H1 (cell line): ENCODE measurements around the gene GDF2. TPM values are rescaled to one million over a fixed set of nuclear protein-coding genes. Genes with fewer than 3 reads are reported as not detected.

ENCODE experiments used
- CTCF ChIA-PET: fragments of 300-600 bp; sonication (Branson Sonifier 250); formaldehyde crosslinking; loops from one replicate; lab custom pipeline; 2021; ENCODE audit not compliant: partially characterized antibody; lab: Charles Lee
- POLR2A ChIA-PET: fragments of 300-600 bp; sonication (Branson Sonifier 250); formaldehyde crosslinking; loops from one replicate; lab custom pipeline; 2021; ENCODE audit warnings: inconsistent platforms; ENCODE audit not compliant: partially characterized antibody; lab: Charles Lee
- DNase-seq, 2 experiments: peaks; one replicate each; pipeline versions ENCODE4 v3.0.0 to v3.0.0-alpha.2; 2010 to 2022; ENCODE audit warnings: low spot score in 2 of 2, low read depth in 1 of 2, mixed read lengths in 1 of 2
- FAIRE-seq: peaks from 2 replicates; lab custom pipeline; 2011; peaks lifted over from hg19 to GRCh38; lab: Jason Lieb, UNC
- H2AFZ ChIP-seq: 2 replicates; pipeline ENCODE4 v1.8.1; 2012; ENCODE audit warnings: low read length, inconsistent platforms
- H2AK5ac ChIP-seq: 2 replicates; pipeline ENCODE4 v1.6.1; 2013; ENCODE audit warnings: low read depth, low read length
- H2BK120ac ChIP-seq: replicated peaks from 2 replicates; pipeline ENCODE3; 2013; ENCODE audit warnings: low read depth, low read length, inconsistent platforms
- H2BK12ac ChIP-seq: 2 replicates; pipeline ENCODE4 v1.6.1; 2013; ENCODE audit warnings: low read depth, low read length
- H2BK15ac ChIP-seq: 2 replicates; pipeline ENCODE4 v1.6.1; 2013; ENCODE audit warnings: low read length
- H2BK20ac ChIP-seq: 2 replicates; pipeline ENCODE4 v1.6.1; 2013; ENCODE audit warnings: low read length
- H2BK5ac ChIP-seq: 2 replicates; pipeline ENCODE4 v1.6.1; 2013; ENCODE audit warnings: low read depth, low read length
- H3K14ac ChIP-seq: 2 replicates; pipeline ENCODE4 v1.6.1; 2013; ENCODE audit warnings: inconsistent platforms; ENCODE audit not compliant: insufficient read length
- H3K18ac ChIP-seq: 2 replicates; pipeline ENCODE4 v1.6.1; 2013; ENCODE audit warnings: low read length; ENCODE audit errors: extremely low read depth
- H3K23ac ChIP-seq: 2 replicates; pipeline ENCODE4 v1.6.1; 2013; ENCODE audit warnings: inconsistent platforms; ENCODE audit not compliant: insufficient read length
- H3K23me2 ChIP-seq: 2 replicates; pipeline ENCODE4 v1.6.1; 2013; ENCODE audit warnings: low read depth, low read length
- H3K27ac ChIP-seq: 2 replicates; pipeline ENCODE4 v1.6.1; 2011; ENCODE audit warnings: low read depth, low read length, inconsistent platforms
- H3K27me3 ChIP-seq, 4 experiments: replicated peaks in 1 of 4; 1 replicate in 1 of 4; 2 replicates in 3 of 4; pipeline versions ENCODE4 v1.6.1 to v1.8.1; 2011 to 2013; ENCODE audit warnings: low read length in 3 of 4, mild to moderate bottlenecking in 3 of 4, inconsistent platforms in 2 of 4, mixed read lengths in 2 of 4, moderate library complexity in 1 of 4; ENCODE audit not compliant: control insufficient read depth in 3 of 4, insufficient read depth in 3 of 4; ENCODE audit errors: extremely low read depth in 1 of 4
- H3K36me3 ChIP-seq, 4 experiments: 2 replicates each; pipeline versions ENCODE4 v1.6.1 to v1.8.1; 2011 to 2013; ENCODE audit warnings: mild to moderate bottlenecking in 4 of 4, low read length in 3 of 4, moderate library complexity in 2 of 4, control low read depth in 1 of 4, inconsistent platforms in 1 of 4; ENCODE audit not compliant: insufficient read depth in 4 of 4, control insufficient read depth in 2 of 4
- H3K4ac ChIP-seq: replicated peaks from 2 replicates; pipeline ENCODE3; 2013; ENCODE audit warnings: low read length, low read depth, mixed read lengths, inconsistent platforms; ENCODE audit not compliant: insufficient read length
- H3K4me1 ChIP-seq, 4 experiments: replicated peaks in 1 of 4; 1 replicate in 1 of 4; 2 replicates in 3 of 4; pipeline versions ENCODE4 v1.6.1 to v1.8.1; 2011 to 2013; ENCODE audit warnings: low read length in 3 of 4, inconsistent platforms in 2 of 4, mixed read lengths in 1 of 4; ENCODE audit not compliant: insufficient read depth in 4 of 4, control insufficient read depth in 3 of 4
- H3K4me2 ChIP-seq, 2 experiments: 2 replicates each; pipeline versions ENCODE4 v1.6.1 to v1.8.1; 2011 to 2013; ENCODE audit warnings: low read depth in 2 of 2, low read length in 2 of 2, control low read depth in 1 of 2, inconsistent platforms in 1 of 2, mild to moderate bottlenecking in 1 of 2; ENCODE audit not compliant: insufficient read depth in 1 of 2
- H3K4me3 ChIP-seq, 4 experiments: fragments of 200-600, 300-600 bp in 1 of 4; sonication (generic), shearing (Covaris generic), sonication (Bioruptor Twin) in 1 of 4; 2 replicates each; pipeline versions ENCODE4 v1.5.1 to v1.8.1; 2011 to 2016; ENCODE audit warnings: low read length in 4 of 4, low read depth in 3 of 4, control low read depth in 2 of 4, inconsistent platforms in 2 of 4, mild to moderate bottlenecking in 2 of 4, mixed read lengths in 1 of 4, moderate library complexity in 1 of 4; ENCODE audit not compliant: insufficient read depth in 2 of 4; ENCODE audit errors: extremely low read depth in 1 of 4
- H3K56ac ChIP-seq: replicated peaks from 2 replicates; pipeline ENCODE3; 2013; ENCODE audit warnings: low read depth, mild to moderate bottlenecking, mixed read lengths, low read length, inconsistent platforms; ENCODE audit not compliant: insufficient read length
- H3K79me1 ChIP-seq: 2 replicates; pipeline ENCODE4 v1.6.1; 2013; ENCODE audit warnings: low read depth, low read length, control low read depth
- H3K79me2 ChIP-seq, 2 experiments: 2 replicates each; pipeline versions ENCODE4 v1.6.1 to v1.8.1; 2012 to 2013; ENCODE audit warnings: low read length in 2 of 2, mild to moderate bottlenecking in 2 of 2, inconsistent platforms in 1 of 2; ENCODE audit not compliant: insufficient read depth in 2 of 2, control insufficient read depth in 1 of 2
- H3K9ac ChIP-seq, 4 experiments: replicated peaks in 1 of 4; 1 replicate in 1 of 4; 2 replicates in 3 of 4; pipeline versions ENCODE4 v1.6.1 to v1.8.1; 2011 to 2013; ENCODE audit warnings: low read depth in 3 of 4, low read length in 3 of 4, control low read depth in 2 of 4, mild to moderate bottlenecking in 2 of 4, moderate library complexity in 2 of 4, inconsistent platforms in 1 of 4; ENCODE audit errors: extremely low read depth in 1 of 4
- H3K9me3 ChIP-seq, 2 experiments: 2 replicates each; pipeline versions ENCODE4 v1.6.1 to v1.8.1; 2012 to 2013; ENCODE audit warnings: mild to moderate bottlenecking in 2 of 2, moderate library complexity in 2 of 2, control low read depth in 1 of 2, inconsistent platforms in 1 of 2, low read depth in 1 of 2, low read length in 1 of 2, mixed read lengths in 1 of 2; ENCODE audit not compliant: insufficient read depth in 2 of 2
- H4K20me1 ChIP-seq, 2 experiments: replicated peaks in 1 of 2; 2 replicates each; pipeline versions ENCODE3 to v1.8.1; 2011 to 2013; ENCODE audit warnings: inconsistent platforms in 2 of 2, low read length in 2 of 2, mild to moderate bottlenecking in 1 of 2; ENCODE audit not compliant: insufficient read depth in 2 of 2, control insufficient read depth in 1 of 2
- H4K5ac ChIP-seq: 2 replicates; pipeline ENCODE4 v1.6.1; 2013; ENCODE audit warnings: low read length, low read depth, mixed read lengths, inconsistent platforms; ENCODE audit not compliant: insufficient read length
- H4K8ac ChIP-seq: 2 replicates; pipeline ENCODE4 v1.8.0; 2013; ENCODE audit warnings: mild to moderate bottlenecking, moderate library complexity, low read length, inconsistent platforms; ENCODE audit not compliant: insufficient read depth; ENCODE audit errors: extremely low read depth
- H4K91ac ChIP-seq: replicated peaks from 2 replicates; pipeline ENCODE3; 2013; ENCODE audit warnings: low read length, mixed read lengths, inconsistent platforms; ENCODE audit not compliant: insufficient read length
- BCL11A ChIP-seq, 2 experiments: IDR thresholded peaks; one replicate each; pipeline ENCODE4 v1.6.1; 2011; ENCODE audit warnings: low read depth in 2 of 2, low read length in 2 of 2, mild to moderate bottlenecking in 2 of 2
- CBX5 ChIP-seq: fragments of 300-800, 300-1000 bp; sonication (generic); IDR thresholded peaks from 2 replicates; pipeline ENCODE4 v1.7.1; 2016; ENCODE audit warnings: antibody characterized with exemption, low read length, low read depth
- CEBPB ChIP-seq: IDR thresholded peaks from 2 replicates; pipeline ENCODE4 v1.6.1; 2012; ENCODE audit warnings: low read depth, low read length
- CHD1 ChIP-seq: IDR thresholded peaks from 2 replicates; pipeline ENCODE4 v1.6.1; 2012; ENCODE audit warnings: low read depth, low read length, improper control_type of control experiment
- EZH2 ChIP-seq: fragments of 200-600 bp; sonication (generic); IDR thresholded peaks from 2 replicates; pipeline ENCODE4 v1.7.1; 2012; ENCODE audit warnings: low read depth, mild to moderate bottlenecking, moderate library complexity, low read length, inconsistent platforms; ENCODE audit not compliant: severe bottlenecking
- FOSL1 ChIP-seq: IDR thresholded peaks from 2 replicates; pipeline ENCODE4 v1.6.1; 2011; ENCODE audit warnings: mild to moderate bottlenecking, low read depth, low read length, moderate library complexity; ENCODE audit not compliant: insufficient read depth
- HDAC2 ChIP-seq, 2 experiments: fragments of 300-600 bp in 1 of 2; sonication (generic) in 1 of 2; IDR thresholded peaks; 2 replicates each; pipeline ENCODE4 v1.6.1; 2011 to 2012; ENCODE audit warnings: low read depth in 2 of 2, low read length in 2 of 2, mild to moderate bottlenecking in 2 of 2, moderate library complexity in 2 of 2, borderline replicate concordance in 1 of 2, inconsistent platforms in 1 of 2
- HDAC6 ChIP-seq: IDR thresholded peaks from one replicate; pipeline ENCODE4 v1.7.1; 2012; ENCODE audit warnings: low read depth, mild to moderate bottlenecking, inconsistent platforms, low read length, moderate library complexity
- POLR2A ChIP-seq, 2 experiments: IDR thresholded peaks; 1 replicate in 1 of 2; 2 replicates in 1 of 2; pipeline ENCODE4 v1.6.1; 2011; ENCODE audit warnings: low read depth in 2 of 2, low read length in 2 of 2, mild to moderate bottlenecking in 2 of 2; ENCODE audit errors: control extremely low read depth in 1 of 2
- SIRT6 ChIP-seq: IDR thresholded peaks from one replicate; pipeline ENCODE4 v1.7.1; 2012; ENCODE audit warnings: low read length, inconsistent platforms
- SIX5 ChIP-seq: IDR thresholded peaks from 2 replicates; pipeline ENCODE4 v1.6.1; 2011; ENCODE audit warnings: mild to moderate bottlenecking, low read depth, low read length
- SP4 ChIP-seq: IDR thresholded peaks from 2 replicates; pipeline ENCODE4 v1.6.1; 2012; ENCODE audit warnings: low read length, inconsistent platforms
- TAF1 ChIP-seq: IDR thresholded peaks from 2 replicates; pipeline ENCODE4 v1.6.1; 2011; ENCODE audit warnings: mild to moderate bottlenecking, low read depth, low read length
- TEAD4 ChIP-seq: IDR thresholded peaks from 2 replicates; pipeline ENCODE4 v1.6.1; 2012; ENCODE audit warnings: low read depth, low read length, inconsistent platforms, mixed read lengths
- WGBS, 2 experiments: shearing (Covaris generic) in 1 of 2; methylation state at CpG; one replicate each; pipeline versions ENCODE4 v1.1.6 to v1.1.7; 2013 to 2015; ENCODE audit warnings: low lambda C conversion rate in 2 of 2, mixed read lengths in 2 of 2, inconsistent platforms in 1 of 2, low coverage in 1 of 2, missing lambda C conversion rate in 1 of 2; ENCODE audit not compliant: insufficient replicate concordance in 2 of 2, insufficient coverage in 1 of 2, insufficient read length in 1 of 2; ENCODE audit errors: extremely low coverage in 1 of 2, missing lambda C conversion rate in 1 of 2; 5-methylcytosine and 5-hydroxymethylcytosine counted together
- polyA plus RNA-seq, 7 experiments: library from polyadenylated mRNA; depleted of rRNA in 3 of 7; stranded (reverse) in 5 of 7; unstranded in 2 of 7; fragments of >200 nt in 5 of 7; fragments of 200-250 nt in 2 of 7; gene quantifications; 1 replicate in 5 of 7; 2 replicates in 1 of 7; 4 replicates in 1 of 7; pipeline versions ENCODE4 v1.2.1 to v1.2.3, GENCODE V29; 2011 to 2013; ENCODE audit warnings: missing spikeins in 2 of 7, mixed read lengths in 2 of 7
- total RNA-seq: library from RNA; stranded (reverse); fragmentation: NEBNext Ultra II Directional; extraction: Animal tissue kit (Norgen Biotek cat#: 25700); gene quantifications from 2 replicates; pipeline ENCODE4 v1.2.1, GENCODE V29; 2021
- TF ChIP-seq, protein P1 (sequence below): IDR thresholded peaks from 2 replicates; pipeline ENCODE4 v1.6.1; 2011; ENCODE audit warnings: low read length, improper control_type of control experiment

GDF2 gene
- total and polyA plus RNA-seq, 2 of the 8 experiments (the other 6 are each of a cell fraction or from before 2014, with no cell fraction given) = not detected

- H2AK5ac ChIP-seq = no peak overlapping the region
- no peak for DNase-seq
- ChIA-PET POLR2A (no interaction called here), CTCF (no interaction called here)
- H4K8ac ChIP-seq = no peak overlapping the region
- H3K4ac ChIP-seq = no peak overlapping the region
- H3K27me3 ChIP-seq = no peaks in the 10 kb centered on the region; a peak in 1 of 7 replicates
- no peaks in the 10 kb centered on the region for H3K79me2 ChIP-seq
- no peak overlapping the region for H3K4me2 ChIP-seq
- no peaks in the 10 kb centered on the region; a peak in 1 of 8 replicates for H3K36me3 ChIP-seq
- H3K4me1 ChIP-seq = no peaks in the 10 kb centered on the region
- no peak overlapping the region for H2BK120ac ChIP-seq
- H4K91ac ChIP-seq = no peak overlapping the region
- H2BK12ac ChIP-seq = no peak overlapping the region
- H4K5ac ChIP-seq = no peak overlapping the region
- no peak overlapping the region for H2AFZ ChIP-seq
- H2BK15ac ChIP-seq = no peak overlapping the region
- H3K23ac ChIP-seq = no peak overlapping the region
- no peak for FAIRE-seq
- no peak overlapping the region for H3K56ac ChIP-seq
- no peak overlapping the region for H2BK20ac ChIP-seq
- no peak overlapping the region for H3K14ac ChIP-seq
- 96% methylated on average over 7 of the region's 9 CpGs; no CpG with 5 or more reads in 1 of the 2 experiments for WGBS, 2 experiments
- no peak overlapping the region for H3K27ac ChIP-seq
- peaks cover 0 to 4% of the 10 kb centered on the region in 2 experiments for H4K20me1 ChIP-seq
- H3K18ac ChIP-seq = no peak overlapping the region
- H3K9ac ChIP-seq = no peak overlapping the region
- no peaks in the 10 kb centered on the region for H3K23me2 ChIP-seq
- no peaks in the 10 kb centered on the region for H3K9me3 ChIP-seq
- H3K4me3 ChIP-seq = no peak overlapping the region
- no peaks in the 10 kb centered on the region for H3K79me1 ChIP-seq
- no peak overlapping the region for H2BK5ac ChIP-seq
- TF ChIP-seq HDAC2 (IDR thresholded peaks at IDR 0.05; ENCODE audit: borderline replicate concordance in 1 of 2, low read depth in 2 of 2, low read length in 2 of 2) (no peak), CHD1 (no peak), SP4 (no peak), TEAD4 (no peak), BCL11A (IDR thresholded peaks at IDR 0.05; ENCODE audit: low read depth in 2 of 2, low read length in 2 of 2) (no peak), HDAC6 (no peak), POLR2A (IDR thresholded peaks at IDR 0.05; ENCODE audit: control extremely low read depth in 1 of 2, low read depth in 2 of 2, low read length in 2 of 2) (no peak), FOSL1 (no peak), SIRT6 (no peak), SIX5 (no peak), CEBPB (no peak), EZH2 (no peak), TAF1 (no peak), CBX5 (no peak)
- TF ChIP-seq, protein P1, sequence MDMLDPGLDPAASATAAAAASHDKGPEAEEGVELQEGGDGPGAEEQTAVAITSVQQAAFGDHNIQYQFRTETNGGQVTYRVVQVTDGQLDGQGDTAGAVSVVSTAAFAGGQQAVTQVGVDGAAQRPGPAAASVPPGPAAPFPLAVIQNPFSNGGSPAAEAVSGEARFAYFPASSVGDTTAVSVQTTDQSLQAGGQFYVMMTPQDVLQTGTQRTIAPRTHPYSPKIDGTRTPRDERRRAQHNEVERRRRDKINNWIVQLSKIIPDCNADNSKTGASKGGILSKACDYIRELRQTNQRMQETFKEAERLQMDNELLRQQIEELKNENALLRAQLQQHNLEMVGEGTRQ = no peak
Observed at GRCh38 chr10:47331491-47331890, 9.2 kb downstream of the GDF2 start.
